ENCODE results near the gene SLC26A11.

GRCh38 chr17:80216473-80217456, 3.5 kb upstream of the SLC26A11 start:
- TF ChIP-seq POLR2A (IDR thresholded peaks at IDR 0.05) = no peak
- TF ChIP-seq POLR2AphosphoS5 (IDR thresholded peaks at IDR 0.05) = no peak

Measured in transverse colon (tissue), 3 donors.